Melanocyte of skin (primary cell): Measurements from ENCODE around the gene SLC36A2. TPM values are rescaled to one million over a fixed set of nuclear protein-coding genes. Genes with fewer than 3 reads are reported as not detected.

Source experiments
- total RNA-seq, 2 donors: library from RNA; depleted of rRNA; stranded (reverse); fragments of >200 nt; gene quantifications; 2 replicates each; pipeline ENCODE4 v1.2.3, GENCODE V29; 2012

Gene SLC36A2
- not detected for total RNA-seq

DNA sequence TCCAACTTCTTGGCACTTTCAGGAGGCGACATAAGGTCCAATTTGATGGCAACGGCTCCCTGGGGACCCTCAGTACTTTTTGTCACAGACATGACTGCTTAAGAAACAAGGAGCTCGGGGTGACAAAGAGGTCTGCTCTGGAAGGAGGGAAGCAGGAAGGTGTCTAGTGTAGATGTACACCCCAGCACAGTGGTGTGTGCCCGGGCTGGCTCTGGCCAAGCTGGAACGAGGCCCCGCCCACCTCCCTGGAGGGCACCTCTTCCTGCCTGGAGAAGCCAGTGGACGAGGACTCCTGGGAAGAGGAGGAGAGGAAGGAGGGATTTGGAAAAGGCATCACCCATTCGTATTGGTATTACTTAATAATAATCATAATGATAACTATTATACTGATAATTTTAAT lies at the start of gene SLC36A2:
SLC36A2 (minus strand) TSS at position 191 of the 400 bp plus-strand sequence; CDS start at position 92, 99 bp downstream.

GRCh38 chr5:151303666-151304065 lies 43.7 kb downstream of the SLC36A2 start, which contains the start of gene SLC36A3:
TSS of gene SLC36A3 (minus strand) at chr5:151303766. CDS start at chr5:151303354, 412 bp downstream.

Other genes starting within 250 kb of the SLC36A2 start
- gene ANXA6, start 189.8 kb downstream of the SLC36A2 start, total RNA-seq: 100 to 1,000 TPM; 445 to 491 TPM
- 1 to 10 TPM in 1 of 2 donors, under 1 TPM in 1; 0.67 to 1.0 TPM for gene CCDC69, start 123.5 kb downstream of the SLC36A2 start, total RNA-seq
- gene GM2A, start 94.4 kb downstream of the SLC36A2 start, total RNA-seq: 100 to 1,000 TPM in 1 of 2 donors, 10 to 100 TPM in 1; 65.9 to 104 TPM
- gene SLC36A3, start 43.8 kb downstream of the SLC36A2 start, total RNA-seq: not detected
- gene SLC36A1, start 100.0 kb upstream of the SLC36A2 start, total RNA-seq: 10 to 100 TPM; 14.7 to 15.5 TPM
- gene FAT2, start 243.8 kb upstream of the SLC36A2 start, total RNA-seq: 1 to 10 TPM in 1 of 2 donors, under 1 TPM in 1; under 0.01 to 2.4 TPM